SH-SY5Y (cell line): ENCODE data around the gene PPP2R2C.

Source experiments
- GATA2 ChIP-seq: IDR thresholded peaks from 2 replicates; pipeline ENCODE4 v1.6.1; 2011; ENCODE audit warnings: mild to moderate bottlenecking, low read depth, low read length
- GATA3 ChIP-seq: IDR thresholded peaks from 2 replicates; pipeline ENCODE4 v1.6.1; 2011; ENCODE audit warnings: low read depth, mild to moderate bottlenecking, low read length, moderate library complexity

DNA sequence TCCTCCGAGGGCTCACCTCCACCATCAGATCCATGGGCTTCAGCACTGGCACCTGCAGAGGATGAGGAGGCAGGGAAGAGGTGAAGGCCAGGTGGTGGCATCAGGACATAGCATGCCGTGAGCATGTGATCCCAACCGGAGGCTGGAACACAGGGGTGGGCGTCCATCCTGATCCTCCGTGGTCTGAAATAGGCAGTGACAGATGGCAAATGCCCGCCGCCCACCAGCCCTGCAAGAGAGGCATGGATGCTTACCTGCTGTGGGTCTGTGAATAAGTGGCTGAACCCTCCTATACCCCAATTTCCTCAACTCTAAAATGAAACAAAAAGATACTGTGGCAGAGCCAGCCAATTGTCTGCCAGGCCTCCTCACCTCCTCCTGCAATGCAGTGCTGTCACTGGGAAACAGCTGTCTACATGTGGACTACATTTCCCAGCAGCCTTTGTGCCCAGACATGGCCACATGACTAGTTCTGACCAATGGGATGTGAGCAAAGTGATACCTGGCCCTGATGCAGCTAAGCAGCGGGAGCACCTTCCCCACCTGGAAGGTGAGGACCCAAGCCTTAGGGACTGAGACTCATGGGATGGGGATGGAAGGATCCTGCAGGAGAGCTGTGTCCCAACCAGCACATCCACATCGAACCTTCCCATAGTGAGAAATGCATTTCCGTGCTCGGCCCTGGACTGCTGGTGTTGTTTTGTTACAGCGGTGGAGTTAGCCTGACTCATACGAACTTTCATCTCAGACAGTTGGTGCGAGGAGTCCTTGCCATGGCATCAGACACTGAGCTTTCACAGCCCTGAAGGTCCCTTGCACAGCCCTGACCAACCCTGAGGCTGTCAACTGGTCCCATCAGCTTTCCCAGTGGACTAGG, 99.5 kb downstream of the PPP2R2C start:
- no peak for TF ChIP-seq GATA2
- TF ChIP-seq GATA3 = no peak
